IPS-NIHi7 (cell line): ENCODE measurements around the gene RASAL2.

Experiments used
- DNase-seq: peaks from one replicate; pipeline ENCODE4 v3.0.0; 2012; ENCODE audit warnings: mixed read lengths; ENCODE audit errors: extremely low spot score

RASAL2 gene

DNA sequence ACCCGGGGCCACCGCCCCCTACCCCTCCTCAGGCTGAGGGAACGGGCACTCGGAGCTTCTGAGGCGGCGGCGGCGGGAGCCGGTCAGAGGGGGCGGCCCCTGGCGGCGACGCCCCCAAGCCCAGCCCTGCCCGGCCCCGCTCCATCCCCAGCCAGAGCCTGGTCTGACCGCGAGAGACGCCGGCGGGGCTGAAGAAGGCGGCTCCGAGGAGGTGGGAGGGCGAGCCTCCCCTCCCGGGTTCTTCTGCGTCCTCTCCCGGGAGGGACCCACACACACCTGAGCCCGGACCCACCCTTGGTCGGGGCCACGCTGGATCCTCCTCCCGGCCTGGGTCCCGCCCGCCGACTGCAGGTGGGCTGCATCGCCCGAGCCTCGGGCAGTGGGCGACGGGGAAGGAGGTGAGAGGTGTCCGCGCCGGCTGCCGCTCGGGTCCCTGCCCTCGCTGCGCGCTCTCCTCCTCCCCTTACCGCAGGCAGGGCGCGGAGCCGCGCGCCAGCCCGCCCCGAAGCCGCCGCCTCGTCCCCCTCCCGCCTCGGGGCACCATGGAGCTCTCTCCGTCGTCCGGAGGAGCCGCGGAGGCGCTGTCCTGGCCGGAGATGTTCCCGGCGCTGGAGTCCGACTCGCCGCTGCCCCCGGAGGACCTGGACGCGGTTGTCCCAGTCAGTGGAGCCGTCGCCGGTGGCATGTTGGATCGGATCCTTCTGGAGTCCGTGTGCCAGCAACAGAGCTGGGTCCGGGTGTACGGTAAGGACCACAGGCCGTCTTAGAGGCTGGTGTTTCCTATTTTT, at the start of gene RASAL2:
Gene RASAL2, plus strand, starts transcription at position 154 of the 788 bp plus-strand sequence. Its CDS starts 389 bp downstream, at position 543.
- peak; percentile 87 for DNase-seq

DNA sequence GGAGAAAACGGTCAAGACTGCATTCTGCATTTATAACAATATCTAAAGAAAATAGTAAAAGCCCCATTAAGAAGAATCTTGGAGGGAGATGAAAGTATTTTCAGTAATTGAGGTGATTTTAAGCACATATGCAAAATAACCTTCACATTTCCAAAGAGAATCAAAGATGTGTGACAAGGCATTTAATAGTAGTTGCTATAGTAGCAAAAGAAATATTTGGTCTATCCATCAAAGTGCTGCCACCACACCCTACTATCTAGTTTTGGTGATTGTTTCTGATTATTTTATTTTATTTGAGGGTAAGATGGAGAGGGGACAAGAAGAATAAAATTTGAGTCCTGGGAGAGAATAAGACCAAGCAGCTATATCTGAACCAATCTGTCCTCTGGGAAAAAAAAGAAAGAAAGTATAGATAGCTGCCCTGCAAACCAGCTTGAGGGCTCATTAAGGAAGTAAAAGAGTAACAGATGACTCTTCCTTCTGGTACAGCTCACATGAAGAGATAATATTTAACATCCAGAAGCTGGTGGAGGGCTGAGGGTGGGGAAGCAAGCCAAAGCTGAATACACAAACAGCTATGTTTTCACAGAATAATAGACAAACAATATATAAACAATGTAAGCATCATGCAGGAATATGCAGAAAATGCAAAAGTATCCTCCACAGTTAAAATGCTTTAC, 47.2 kb upstream of the RASAL2 start:
- no peak for DNase-seq

DNA sequence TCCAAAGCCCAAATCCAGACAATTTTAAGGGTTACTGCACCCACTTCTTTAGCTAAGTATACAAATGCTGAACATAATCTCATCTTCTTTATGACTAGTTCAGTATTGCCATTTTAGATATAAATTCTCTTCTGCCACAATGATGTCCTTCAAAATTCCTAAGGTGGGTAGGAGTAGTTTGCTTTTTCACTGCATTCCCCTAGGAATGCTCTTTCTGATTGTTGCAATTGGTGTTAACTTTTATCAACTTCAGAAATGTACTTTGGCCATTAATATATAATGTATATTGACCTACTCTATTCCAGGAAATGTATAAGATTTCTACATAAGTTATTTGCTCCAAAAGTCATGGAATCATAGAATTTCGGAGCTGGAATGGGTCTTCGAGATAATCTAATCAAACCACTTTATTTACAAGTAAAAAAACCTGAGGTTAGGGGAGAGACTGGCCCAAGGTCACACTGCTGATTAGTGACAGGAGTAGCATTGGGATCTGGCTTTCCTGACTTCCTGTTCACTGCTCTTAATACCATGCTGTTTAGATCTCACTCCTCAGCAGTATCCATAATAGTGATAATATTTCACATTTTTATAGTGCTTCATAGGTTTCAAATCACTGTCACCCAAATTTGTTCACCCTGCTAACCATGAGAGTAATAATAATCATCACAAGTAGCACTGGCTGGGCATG, 46.4 kb upstream of the RASAL2 start:
- DNase-seq = no peak

DNA sequence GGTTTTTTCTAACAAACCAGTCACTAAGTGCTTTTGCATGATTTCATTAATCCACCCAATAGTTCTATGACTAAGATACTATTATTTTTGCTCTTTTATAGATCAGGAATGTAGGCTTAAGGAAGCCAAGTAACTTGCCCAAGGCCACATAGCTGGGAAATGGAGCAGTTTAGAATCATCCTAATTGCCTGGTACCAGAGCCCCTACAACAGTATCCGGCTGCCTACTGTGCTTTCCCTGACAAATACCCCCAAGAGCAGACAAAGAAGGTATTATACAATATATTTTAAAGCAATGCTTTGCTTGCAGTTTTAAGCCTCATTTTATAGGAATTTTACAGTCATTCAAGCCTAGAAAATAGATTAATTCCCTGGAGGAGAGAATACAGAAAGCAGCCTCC, 45.5 kb upstream of the RASAL2 start:
- DNase-seq = no peak

DNA sequence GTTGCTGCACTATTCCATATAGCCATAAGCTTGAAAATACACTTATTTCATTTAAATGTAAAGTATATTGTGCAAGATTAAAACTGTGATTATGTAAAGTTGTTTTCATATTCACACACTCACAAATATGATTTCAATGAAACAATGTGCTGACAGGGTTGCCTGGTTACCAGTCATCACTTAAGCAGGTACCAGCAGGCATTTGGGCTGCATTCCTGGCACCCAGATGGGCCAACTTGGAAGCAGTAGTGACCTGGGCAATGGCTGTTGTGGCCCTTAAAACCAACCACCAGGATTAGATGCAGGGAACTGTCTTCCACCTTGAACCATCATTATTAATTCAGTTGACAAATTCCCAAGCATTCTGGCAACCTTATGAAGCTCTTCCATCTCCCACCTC, 45.0 kb upstream of the RASAL2 start:
- DNase-seq = no peak

DNA sequence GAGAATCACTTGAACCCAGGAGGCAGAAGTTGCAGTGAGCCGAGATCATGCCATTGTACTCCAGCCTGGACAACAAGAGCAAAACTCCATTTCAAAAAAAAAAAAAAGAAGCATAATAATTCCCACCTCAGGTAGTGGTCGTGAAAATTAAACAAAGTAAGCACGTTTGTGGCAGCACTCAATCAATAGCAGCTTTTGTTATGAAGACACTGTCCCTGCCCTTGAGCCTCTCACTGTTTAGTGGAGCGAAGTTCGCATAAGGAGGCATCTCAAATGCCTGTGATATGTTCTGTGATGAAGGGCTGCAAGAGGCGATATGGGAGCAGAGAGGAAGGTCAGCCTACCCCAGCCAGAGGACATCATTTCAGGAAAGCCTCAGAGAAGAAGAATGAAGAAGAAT, 43.8 kb upstream of the RASAL2 start:
- DNase-seq = no peak

DNA sequence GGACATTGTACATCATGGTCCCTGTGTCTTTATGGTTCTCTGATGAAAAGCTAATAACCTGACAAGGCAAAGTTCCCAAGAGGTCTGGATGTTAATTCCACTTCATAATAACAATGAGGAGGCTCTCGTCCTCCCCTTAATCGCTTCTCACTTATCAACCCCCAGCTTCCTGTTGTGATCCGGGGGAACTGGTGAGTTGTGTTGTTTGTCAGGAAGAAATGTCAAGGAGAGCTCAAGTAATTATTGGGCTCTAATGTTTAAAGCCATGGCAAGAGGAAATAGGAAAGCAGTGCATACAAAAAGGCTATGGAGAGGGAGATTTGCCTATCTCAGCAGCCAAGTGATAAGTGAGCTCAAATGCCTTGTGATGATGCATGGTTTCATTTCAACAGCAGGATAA, 42.8 kb upstream of the RASAL2 start:
- DNase-seq = no peak

DNA sequence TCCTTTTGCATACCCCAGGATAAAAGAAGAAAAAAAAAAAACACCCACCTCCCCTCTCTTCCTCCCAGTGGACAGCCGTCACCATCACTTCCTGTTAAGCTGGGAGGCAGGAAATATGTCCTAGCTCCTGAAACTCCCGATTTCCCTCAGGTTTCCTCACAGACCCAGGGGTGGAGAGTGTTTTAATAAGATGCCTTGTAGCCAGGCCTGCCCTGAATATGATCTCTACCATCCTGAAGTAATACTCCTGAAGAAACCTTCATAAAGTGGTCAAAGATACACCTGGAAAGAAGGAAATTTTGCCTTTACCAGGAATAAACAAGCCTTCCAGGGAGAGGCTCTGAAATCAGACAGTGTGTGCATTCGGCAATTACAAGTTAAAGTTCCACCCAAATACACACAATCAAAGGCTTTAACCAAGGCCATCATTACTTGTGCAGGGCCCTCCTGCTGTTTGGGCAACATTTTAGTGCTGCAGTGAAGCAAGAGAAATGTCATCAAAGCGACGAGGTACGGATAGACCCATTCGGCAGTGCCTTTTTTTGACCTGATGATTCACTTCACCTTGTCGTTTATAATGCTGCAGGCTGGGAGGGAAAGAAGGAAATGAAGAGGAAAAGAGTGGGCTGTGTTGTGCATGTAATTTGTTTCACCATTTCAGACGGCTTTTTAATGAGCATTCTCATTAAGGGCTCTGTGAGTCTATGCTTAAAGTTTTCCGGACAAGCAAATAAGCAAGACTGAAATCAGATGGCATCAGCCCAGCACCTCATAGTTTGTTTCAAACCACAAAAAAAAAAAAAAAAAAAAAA, 41.0 kb upstream of the RASAL2 start:
- no peak for DNase-seq

DNA sequence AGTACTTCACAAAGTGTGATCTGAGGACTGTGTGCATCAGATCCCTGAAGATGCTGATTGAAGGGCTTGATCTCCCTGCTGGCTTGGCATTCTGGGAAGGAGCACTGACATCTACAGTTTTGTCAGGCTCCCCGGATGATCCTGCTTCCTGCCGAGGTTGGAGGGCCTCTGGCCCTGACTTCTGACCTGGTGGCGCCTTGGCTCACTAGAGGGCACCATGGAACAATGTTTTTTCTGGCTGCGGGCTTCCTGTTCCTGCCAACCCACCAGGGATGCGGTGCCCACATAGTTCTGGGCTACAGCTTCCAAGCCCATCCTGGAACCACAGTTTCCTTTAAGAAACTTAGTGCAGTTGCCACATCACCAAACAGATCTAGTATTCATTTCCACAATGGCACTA, 38.8 kb upstream of the RASAL2 start:
- DNase-seq = peak; percentile 75

DNA sequence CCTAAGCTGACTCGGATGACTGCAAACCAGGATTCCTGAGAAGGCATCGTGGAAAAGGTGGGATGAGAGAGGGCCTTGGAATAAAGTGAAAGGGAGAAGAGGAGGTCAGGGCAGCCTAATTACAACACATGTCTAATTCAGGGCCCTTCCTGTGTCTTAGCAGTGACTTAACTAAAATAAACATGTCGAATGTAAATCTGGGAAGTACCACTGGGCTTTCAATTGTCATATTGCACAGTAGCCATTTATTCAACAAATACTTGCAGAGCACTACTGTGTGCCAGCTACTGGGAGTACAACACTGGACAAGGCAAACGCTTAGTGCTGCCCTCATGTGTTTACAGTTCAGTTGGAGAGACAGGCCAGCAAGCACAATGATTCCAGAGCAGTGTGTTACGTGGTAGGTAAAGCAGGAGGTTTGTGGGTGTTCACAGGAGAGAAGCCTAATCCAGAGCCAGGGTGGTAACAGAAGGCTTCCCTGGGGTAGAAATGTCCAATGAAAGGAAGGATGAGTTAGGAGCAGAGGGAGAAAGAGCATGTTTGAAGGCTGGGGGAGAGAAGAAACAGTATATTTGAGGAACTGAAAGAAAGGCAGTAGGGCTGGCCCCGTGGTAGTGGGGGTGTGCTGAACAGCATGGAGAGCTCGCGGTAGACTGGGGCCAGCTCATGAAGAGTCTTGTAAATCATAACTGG, 38.0 kb upstream of the RASAL2 start:
- DNase-seq = no peak

DNA sequence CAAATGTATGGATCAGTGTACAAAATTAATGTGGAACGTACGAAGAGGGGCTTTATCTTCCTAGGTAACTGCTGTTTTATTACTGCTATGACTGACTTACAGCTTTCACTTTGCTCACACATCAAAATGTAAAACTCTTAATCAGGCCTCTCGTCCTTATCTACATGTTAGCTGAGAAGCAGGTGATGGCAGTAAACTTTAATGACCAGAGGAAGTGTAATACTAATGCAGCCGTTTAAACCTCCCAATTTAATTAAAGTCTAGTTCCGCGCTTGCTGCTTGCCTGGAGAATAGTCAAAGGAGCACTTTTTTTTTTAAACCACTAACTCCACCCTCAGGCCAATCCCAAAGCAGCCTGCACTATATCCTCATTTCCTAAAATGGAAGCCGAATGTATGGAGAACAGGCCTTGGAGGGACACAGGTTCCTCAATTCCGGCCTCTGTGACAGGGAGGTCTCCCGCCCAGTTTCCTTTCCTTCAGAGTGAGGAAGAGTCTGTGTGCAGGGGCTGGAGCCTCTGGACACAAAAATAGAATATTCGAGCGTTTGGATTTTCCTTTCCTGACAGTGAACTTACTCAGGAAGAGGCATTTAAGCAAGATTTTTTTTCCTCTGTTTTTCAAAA, 36.7 kb upstream of the RASAL2 start:
- no peak for DNase-seq

DNA sequence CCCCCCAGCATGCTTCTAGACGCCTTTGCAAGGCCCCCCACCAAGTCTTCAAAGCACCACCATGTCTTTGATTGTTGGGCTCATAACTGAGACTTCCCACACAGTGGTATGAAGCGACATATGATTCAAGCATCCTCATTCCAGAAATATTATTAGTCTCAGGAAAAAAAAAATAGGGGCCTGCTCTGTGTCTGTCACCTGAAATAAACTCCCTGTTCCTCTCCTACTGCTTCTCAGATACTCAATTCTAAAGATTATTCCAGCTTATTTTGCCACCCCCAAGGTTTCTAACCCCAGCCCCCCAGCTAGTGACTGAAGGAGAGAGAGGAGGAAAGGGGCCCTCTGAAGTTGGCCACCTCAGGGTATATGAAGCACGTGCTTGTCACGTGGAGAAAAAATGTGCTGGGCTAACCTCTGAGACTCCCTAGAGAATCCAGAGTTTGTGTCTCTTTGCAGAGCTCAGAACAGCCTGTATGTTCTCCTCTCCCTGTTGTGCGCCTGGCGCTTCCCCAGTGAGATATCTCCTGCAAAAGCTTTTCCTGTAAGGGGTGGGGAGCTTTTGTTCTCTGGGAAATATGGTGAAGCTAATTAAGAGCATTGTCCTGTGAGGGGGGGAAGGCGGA, 35.9 kb upstream of the RASAL2 start:
- peak; percentile 31 for DNase-seq

DNA sequence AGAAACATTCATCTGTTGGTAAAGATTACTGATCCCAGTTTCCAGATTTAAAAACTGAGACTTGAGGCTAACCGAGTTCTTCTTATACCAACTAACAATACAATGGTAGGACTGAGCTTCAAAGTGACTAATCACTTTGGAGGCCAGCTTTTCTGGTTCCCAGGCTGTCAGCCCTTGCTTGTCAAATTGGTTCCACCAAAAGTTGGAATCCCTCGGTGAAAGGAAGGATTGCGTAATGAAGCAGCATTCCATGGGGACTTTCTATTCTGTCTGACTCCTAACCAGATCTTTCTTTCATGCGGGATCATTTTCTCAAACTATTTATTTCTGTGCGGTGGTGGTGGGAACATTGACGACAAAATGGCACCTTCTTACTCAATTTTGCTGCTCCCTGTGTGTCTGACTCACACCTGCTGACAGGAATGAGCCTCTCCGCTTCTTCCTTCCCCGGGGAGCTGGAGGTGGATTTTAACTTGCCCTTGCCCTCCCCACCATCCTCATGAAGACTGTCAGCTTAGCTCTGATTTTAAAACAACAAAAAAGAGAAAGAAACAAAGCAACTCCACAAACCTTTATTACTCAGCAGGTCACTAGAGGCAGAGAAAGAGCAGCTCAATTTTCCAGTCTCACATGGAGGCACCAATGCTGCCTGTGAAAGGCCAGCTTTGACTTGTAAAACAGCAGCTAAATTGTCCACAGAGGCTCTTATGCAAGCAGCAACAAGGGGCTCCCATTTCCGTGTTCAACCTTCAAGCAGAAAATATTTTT, 32.9 kb upstream of the RASAL2 start:
- peak; percentile 58 for DNase-seq

DNA sequence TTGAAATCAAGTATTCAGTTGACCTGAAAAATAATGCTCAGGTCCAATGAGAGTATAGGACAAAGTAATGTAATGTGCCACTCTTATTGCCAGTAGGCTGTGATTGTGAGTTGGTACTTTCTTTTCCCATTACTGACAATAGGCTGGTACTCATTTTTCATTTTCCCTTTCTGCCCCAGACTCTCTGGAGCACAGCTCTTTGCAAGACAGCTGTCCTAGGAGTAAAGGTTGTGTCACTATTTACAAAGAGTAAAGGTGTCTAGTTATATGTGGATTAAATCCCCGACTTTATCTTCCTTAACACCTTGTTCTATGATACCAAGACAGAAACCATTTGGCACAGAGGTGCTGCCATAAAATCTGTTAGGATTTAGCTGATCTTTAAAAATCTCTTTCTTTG, 32.3 kb upstream of the RASAL2 start:
- DNase-seq = no peak

DNA sequence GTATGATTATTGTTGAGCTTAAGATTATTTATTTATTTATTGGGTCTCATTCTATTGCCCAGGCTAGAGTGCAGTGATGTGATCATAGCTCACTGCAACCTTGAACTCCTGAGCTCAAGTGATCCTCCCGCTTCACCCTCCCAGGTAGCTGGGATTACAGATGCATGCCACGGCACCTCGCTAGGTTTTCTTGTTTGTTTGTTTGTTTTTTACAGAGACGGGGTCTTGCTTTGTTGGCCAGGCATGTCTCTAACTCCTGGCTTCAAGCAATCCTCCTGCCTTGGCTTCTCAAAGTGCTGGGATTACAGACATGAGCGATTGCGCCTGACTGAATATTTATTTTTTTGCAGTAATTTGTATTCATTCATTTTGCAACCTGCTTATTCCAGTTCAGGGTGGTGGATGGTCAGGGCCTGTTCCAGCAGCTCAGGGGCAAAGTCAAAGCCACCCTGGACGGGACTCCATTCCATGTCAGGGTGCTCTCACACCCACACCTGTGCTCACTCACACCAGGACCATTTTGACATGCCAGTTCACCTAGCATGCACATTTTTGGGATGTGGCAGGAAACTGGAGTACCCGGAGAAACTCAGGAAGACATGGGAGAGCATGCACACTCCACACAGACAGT, 29.6 kb upstream of the RASAL2 start:
- DNase-seq = no peak

DNA sequence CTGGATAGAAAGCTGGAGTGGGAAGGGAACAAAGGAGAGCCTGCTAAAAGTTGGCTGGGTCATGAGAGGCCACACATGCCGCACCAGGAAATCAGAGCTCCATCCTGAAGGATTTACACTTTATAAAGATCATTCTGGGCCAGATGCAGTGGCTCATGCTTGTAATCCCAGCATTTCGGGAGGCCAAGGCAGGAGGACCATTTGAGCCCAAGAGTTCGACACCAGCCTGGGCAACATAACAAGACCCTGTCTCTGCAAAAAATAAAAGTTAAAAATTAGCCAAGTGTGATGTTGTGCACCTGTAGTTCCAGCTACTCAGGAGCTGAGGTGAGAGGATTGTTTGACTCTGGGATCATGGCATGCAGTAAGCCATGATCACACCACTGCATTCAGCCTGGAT, 28.7 kb upstream of the RASAL2 start:
- DNase-seq = no peak

DNA sequence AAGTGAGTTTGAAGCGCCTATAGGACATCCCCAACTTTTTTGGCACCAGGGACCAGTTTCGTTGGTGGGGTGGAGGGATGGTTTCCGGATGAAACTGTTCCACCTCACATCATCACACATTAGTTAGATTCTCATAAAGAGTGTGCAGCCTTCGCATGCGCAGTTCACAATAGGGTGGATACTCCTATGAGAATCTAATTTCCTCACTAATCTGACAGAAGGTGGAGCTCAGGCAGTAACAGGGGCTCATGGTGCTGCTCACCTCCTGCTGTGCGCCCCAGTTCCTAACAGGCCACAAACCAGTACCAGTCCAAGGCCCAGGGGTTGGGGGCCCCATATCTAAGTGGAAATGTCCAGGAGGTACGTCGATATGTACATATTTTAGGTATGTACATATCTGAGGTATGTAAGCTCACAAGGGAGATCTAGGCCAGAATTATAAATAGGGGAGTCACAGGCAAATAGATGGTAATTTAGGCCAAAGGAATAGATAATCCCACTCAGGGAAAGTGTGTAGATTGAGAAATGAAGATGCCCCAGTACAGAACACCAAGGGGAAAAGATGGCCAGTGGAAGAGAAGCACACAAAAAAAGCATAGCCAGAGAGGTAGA, 27.5 kb upstream of the RASAL2 start:
- no peak for DNase-seq

DNA sequence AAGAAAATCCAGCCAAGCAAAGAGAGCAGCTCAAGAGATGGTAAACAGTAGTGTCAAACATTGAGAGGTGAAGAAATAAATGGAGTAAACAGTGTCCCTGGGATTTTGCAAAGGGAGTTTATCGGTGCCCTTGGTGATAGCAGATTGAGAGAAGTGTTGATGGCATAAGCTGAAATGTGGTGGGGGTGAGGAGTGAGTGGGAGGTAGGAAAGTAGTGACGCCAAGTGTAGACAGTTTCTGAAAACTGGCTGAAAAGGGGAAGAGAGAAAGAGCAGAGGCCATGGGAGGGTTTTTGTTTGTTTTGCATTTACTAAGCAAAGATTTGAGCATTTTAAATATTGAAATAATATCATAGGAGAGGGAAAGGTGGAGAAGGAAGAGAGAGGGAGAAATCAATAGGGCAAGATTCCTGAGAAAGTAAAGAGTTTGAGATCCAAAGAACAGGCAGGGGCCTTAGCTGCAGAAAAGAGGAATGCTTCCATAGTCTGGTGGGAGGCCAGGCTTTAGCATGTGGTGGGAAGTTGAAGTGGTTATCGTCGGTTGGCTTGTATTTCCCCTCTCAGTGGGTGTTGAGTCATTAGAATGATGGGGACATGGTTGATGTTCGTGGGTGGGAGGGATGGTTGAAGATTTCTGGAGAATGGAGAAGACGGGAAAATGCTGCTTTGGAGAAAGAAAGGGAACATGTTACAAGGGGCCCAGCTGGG, 26.8 kb upstream of the RASAL2 start:
- DNase-seq = no peak
